ENCODE measurements around the gene JAKMIP1.

DNA sequence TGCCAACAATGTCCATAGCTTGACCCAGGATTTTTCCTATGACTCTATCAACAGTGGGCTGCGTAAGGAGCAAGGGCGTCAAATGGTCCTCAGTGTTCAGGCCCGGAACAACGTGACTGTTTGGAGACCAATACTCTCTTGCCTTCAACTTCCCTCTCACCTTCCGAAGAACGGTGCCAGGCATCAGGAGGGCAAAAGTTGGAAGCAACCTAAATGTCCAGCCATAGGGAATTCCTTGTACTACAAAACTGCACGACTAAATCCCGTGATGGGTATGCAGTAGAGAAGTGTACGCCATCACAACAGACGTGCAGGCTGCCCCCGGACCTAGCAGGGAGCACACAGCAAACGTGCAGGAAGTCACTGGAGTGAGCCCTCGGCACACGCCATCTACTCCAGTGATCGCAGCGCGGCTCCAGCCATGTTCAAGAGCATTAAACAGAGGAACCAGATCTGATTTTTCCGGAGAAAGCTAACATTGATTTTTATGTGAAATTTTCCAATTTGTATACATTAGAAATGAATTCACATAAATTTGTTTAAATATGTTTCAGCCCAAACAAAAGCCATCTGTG lies 79.0 kb downstream of the JAKMIP1 start:
- TF ChIP-seq, protein P1, sequence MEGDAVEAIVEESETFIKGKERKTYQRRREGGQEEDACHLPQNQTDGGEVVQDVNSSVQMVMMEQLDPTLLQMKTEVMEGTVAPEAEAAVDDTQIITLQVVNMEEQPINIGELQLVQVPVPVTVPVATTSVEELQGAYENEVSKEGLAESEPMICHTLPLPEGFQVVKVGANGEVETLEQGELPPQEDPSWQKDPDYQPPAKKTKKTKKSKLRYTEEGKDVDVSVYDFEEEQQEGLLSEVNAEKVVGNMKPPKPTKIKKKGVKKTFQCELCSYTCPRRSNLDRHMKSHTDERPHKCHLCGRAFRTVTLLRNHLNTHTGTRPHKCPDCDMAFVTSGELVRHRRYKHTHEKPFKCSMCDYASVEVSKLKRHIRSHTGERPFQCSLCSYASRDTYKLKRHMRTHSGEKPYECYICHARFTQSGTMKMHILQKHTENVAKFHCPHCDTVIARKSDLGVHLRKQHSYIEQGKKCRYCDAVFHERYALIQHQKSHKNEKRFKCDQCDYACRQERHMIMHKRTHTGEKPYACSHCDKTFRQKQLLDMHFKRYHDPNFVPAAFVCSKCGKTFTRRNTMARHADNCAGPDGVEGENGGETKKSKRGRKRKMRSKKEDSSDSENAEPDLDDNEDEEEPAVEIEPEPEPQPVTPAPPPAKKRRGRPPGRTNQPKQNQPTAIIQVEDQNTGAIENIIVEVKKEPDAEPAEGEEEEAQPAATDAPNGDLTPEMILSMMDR (IDR thresholded peaks at IDR 0.05), result no peak
- no peak for TF ChIP-seq EZH2 (IDR thresholded peaks at IDR 0.05)

Measured in neural progenitor cell (in vitro differentiated cells).